Vagina (tissue), 2 donors: ENCODE data around the gene F2RL1. TPM values are rescaled to one million over a fixed set of nuclear protein-coding genes. Genes with fewer than 3 reads are reported as not detected.
"Not testable (repeated sequence)": the region's sequence is repeated elsewhere in the genome, so short reads cannot be mapped to it uniquely, and the experiment has no call there.

Source experiments
- DNase-seq, 2 donors: peaks; one replicate each; pipeline ENCODE4 v3.0.0-alpha.2; 2017; ENCODE audit errors: extremely low spot score in 2 of 2
- H3K27ac ChIP-seq: fragments of 200-600 bp; sonication (generic); one replicate; pipeline ENCODE4 v1.5.1; 2019
- H3K27me3 ChIP-seq: fragments of 200-600 bp; sonication (generic); one replicate; pipeline ENCODE4 v1.5.1; 2019
- H3K36me3 ChIP-seq, 2 donors: fragments of 200-600 bp; sonication (generic); one replicate each; pipeline ENCODE4 v1.5.1; 2017 to 2019
- H3K4me1 ChIP-seq: fragments of 200-600 bp; sonication (generic); one replicate; pipeline ENCODE4 v1.5.1; 2019
- H3K4me3 ChIP-seq, 2 donors: fragments of 200-600 bp; sonication (generic); 1 replicate in 1 of 2; 2 replicates in 1 of 2; pipeline ENCODE4 v1.5.1; 2016 to 2019
- H3K9me3 ChIP-seq: fragments of 200-600 bp; sonication (generic); one replicate; pipeline ENCODE4 v1.5.1; 2019
- CTCF ChIP-seq, 3 experiments: fragments of 450-650 bp in 2 of 3; fragments of 200-600 bp in 1 of 3; sonication (generic) in 1 of 3; IDR thresholded peaks; one replicate each; pipeline ENCODE4 v1.5.1; 2017 to 2019; ENCODE audit warnings: antibody characterized with exemption in 3 of 3, mild to moderate bottlenecking in 2 of 3, moderate library complexity in 2 of 3
- POLR2A ChIP-seq, 2 donors: fragments of 450-650 bp; IDR thresholded peaks; one replicate each; pipeline ENCODE4 v1.6.1; 2017; ENCODE audit warnings: antibody characterized with exemption in 2 of 2, mild to moderate bottlenecking in 2 of 2, moderate library complexity in 2 of 2
- POLR2AphosphoS5 ChIP-seq, 2 donors: sonication (generic); formaldehyde crosslinking; IDR thresholded peaks; one replicate each; pipeline ENCODE4 v1.9.0; 2017; ENCODE audit warnings: antibody characterized with exemption in 2 of 2, mild to moderate bottlenecking in 2 of 2, low read depth in 1 of 2; ENCODE audit not compliant: insufficient read depth in 1 of 2
- intact Hi-C: fragments of 100-400 bp; cut with DNase I; formaldehyde crosslinking; loops from one replicate; pipeline ENCODE4 v1.15.1; 2023
- total RNA-seq: library from RNA; depleted of rRNA; stranded (reverse); fragments of >200 nt; gene quantifications from one replicate; pipeline ENCODE4 v1.2.3, GENCODE V29; 2016

The F2RL1 gene
- total RNA-seq, 1 donor from 2014 or later: 6.6 TPM

DNA sequence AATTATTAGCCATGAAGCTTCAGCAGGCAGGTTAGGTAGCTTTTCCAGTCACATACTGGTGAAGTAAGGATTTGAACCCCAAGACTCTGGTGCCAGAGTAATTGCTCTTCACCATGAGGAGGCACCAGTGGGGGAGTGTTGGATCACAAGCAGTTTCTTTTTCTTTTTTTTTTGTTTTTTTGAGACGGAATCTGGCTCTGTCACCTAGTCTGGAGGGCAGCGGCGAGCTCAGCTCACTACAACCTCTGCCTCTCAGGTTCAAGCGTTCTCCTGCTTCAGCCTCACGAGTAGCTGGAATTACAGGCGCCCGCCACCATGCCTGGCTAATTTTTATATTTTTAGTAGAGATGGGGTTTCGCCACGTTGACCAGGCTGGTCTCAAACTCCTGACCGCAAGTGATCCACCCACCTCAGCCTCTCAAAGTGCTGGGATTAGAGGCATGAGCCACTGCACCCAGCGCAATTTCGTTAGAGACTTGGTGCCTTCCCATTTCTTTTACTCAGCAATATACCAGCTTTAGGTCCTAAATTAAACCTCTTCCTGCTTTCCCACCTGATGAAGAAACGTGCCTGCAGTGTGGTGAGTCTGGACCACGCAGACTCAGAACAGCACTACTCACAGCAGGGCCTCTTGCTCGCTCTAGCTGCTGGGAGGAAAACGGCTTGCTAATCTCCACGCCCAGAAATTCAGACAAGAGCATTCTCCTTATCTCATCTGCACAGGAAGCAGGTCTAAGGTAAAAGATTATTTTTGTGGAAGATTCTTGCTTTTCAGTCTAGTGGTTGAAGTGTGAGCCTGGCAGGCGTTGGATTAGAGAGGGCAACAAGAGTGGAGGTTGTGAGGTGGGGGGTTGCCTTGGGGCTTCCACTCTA is 30.8 kb downstream of the F2RL1 start, which contains the start of gene S100Z:
Gene S100Z, plus strand, starts transcription at position 596 of the 873 bp plus-strand sequence. CDS start 25,346 bp downstream, outside the sequence.
- no peaks in the 10 kb centered on the region for H3K27me3 ChIP-seq
- no peak within 1 kb of the TSS for H3K27ac ChIP-seq
- no peak for TF ChIP-seq POLR2A (IDR thresholded peaks at IDR 0.05)
- TF ChIP-seq CTCF (IDR thresholded peaks at IDR 0.05): no peak
- TF ChIP-seq POLR2AphosphoS5 (IDR thresholded peaks at IDR 0.05; ENCODE audit: insufficient read depth in 1 of 2, low read depth in 1 of 2): no peak
- H3K4me1 ChIP-seq: no peaks in the 10 kb centered on the region
- no peak within 1 kb of the TSS for H3K4me3 ChIP-seq
- H3K9me3 ChIP-seq: no peaks in the 10 kb centered on the region
- no peak for DNase-seq
- intact Hi-C loops: no loop called here
- no peaks in the 10 kb centered on the region for H3K36me3 ChIP-seq

DNA sequence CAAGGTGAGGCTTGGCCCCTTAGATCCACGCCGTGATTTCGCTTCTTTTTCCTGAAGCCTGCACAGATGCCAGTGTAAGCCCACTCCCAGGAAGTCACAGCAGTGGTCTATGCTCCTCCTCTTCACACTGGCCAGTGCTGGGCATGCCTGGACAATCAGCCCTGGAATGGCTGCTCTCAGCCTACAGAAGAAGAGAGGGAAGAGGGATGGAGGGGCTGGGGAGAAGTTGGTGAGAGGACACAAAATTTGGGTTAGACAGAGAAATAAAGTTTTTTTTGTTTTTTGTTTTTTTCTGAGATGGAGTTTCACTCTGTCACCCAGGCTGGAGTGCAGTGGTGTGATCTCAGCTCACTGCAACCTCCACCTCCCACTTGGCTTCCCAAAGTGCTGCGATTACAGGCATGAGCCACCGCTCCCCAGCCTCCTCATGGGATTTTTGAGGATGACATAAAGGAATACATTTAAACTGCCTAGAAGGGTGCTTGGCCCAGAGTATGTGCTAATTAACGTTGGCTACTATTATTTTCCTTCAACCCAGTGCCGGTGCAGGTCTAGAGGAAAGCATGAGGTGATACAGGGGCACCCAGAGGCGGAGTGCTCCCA is 31.8 kb downstream of the F2RL1 start:
- H3K4me3 ChIP-seq: no peak overlapping the region
- no peaks in the 10 kb centered on the region for H3K36me3 ChIP-seq
- no peak for TF ChIP-seq POLR2A (IDR thresholded peaks at IDR 0.05)
- H3K4me1 ChIP-seq: no peaks in the 10 kb centered on the region
- H3K9me3 ChIP-seq: no peaks in the 10 kb centered on the region
- H3K27me3 ChIP-seq: no peaks in the 10 kb centered on the region
- DNase-seq: no peak
- no peak overlapping the region for H3K27ac ChIP-seq
- intact Hi-C loops: no loop called here

- DNase-seq: no peak
- no peaks in the 10 kb centered on the region for H3K9me3 ChIP-seq
- no peaks in the 10 kb centered on the region for H3K27me3 ChIP-seq
- H3K4me1 ChIP-seq: no peaks in the 10 kb centered on the region
- no peak overlapping the region for H3K27ac ChIP-seq
- H3K36me3 ChIP-seq: no peaks in the 10 kb centered on the region
- intact Hi-C loops: no loop called here
- TF ChIP-seq CTCF (IDR thresholded peaks at IDR 0.05): no peak
- no peak for TF ChIP-seq POLR2A (IDR thresholded peaks at IDR 0.05)
- TF ChIP-seq POLR2AphosphoS5 (IDR thresholded peaks at IDR 0.05; ENCODE audit: insufficient read depth in 1 of 2, low read depth in 1 of 2): no peak
- H3K4me3 ChIP-seq: no peak overlapping the region
These were observed 33.0 kb downstream of the F2RL1 start for GRCh38 chr5:76851728-76852369.

- no peaks in the 10 kb centered on the region for H3K27me3 ChIP-seq
- H3K4me1 ChIP-seq: no peaks in the 10 kb centered on the region
- no peak overlapping the region for H3K4me3 ChIP-seq
- H3K9me3 ChIP-seq: no peaks in the 10 kb centered on the region
- no peak overlapping the region for H3K27ac ChIP-seq
- TF ChIP-seq CTCF (IDR thresholded peaks at IDR 0.05) (no peak), POLR2AphosphoS5 (IDR thresholded peaks at IDR 0.05; ENCODE audit: insufficient read depth in 1 of 2, low read depth in 1 of 2) (no peak), POLR2A (IDR thresholded peaks at IDR 0.05) (no peak)
- no peak for DNase-seq
- intact Hi-C loops: no loop called here
- no peaks in the 10 kb centered on the region for H3K36me3 ChIP-seq
These were observed 33.9 kb downstream of the F2RL1 start for GRCh38 chr5:76852772-76853171.

DNA sequence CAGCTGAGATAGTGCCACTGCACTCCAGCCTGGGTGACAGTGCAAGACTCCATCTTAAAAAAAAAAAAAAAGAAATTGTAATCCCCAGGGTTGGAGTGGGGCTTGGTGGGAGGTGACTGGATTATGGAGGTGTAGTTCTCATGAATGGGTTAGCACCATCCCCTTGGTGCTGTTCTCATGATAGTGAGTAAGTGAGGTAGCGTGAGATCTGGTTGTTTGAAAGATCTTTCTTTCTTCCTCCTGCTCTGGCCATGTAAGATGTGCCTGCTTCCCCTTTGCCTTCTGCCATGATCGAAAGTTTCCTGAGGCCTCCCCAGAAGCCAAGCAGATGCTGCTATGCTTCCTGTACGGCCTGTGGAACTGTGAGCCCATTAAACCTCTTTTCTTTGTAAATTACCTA is 34.9 kb downstream of the F2RL1 start:
- DNase-seq, H3K4me3 ChIP-seq, intact Hi-C loops, H3K27ac ChIP-seq, H3K4me1 ChIP-seq, H3K27me3 ChIP-seq, H3K36me3 ChIP-seq, H3K9me3 ChIP-seq: not testable (repeated sequence)
